Coronary artery (tissue), 2 donors: ENCODE measurements around the gene RAB29.
"Not testable (repeated sequence)": the region's sequence is repeated elsewhere in the genome, so short reads cannot be mapped to it uniquely, and the experiment has no call there.

Experiments used
- DNase-seq: peaks from one replicate; pipeline ENCODE4 v3.0.0-alpha.2; 2017; ENCODE audit warnings: low spot score
- H3K27ac ChIP-seq, 2 donors: fragments of 200-600 bp; sonication (generic); one replicate each; pipeline ENCODE4 v1.5.1; 2016 to 2019
- H3K4me3 ChIP-seq: fragments of 200-600 bp; sonication (generic); 2 replicates; pipeline ENCODE4 v1.5.1; 2016; ENCODE audit warnings: mild to moderate bottlenecking, moderate library complexity
- TF ChIP-seq, protein P1 (sequence below): fragments of 200-600 bp; sonication (generic); IDR thresholded peaks from one replicate; pipeline ENCODE4 v1.5.1; 2019; ENCODE audit warnings: antibody characterized with exemption

The RAB29 gene, protein sequence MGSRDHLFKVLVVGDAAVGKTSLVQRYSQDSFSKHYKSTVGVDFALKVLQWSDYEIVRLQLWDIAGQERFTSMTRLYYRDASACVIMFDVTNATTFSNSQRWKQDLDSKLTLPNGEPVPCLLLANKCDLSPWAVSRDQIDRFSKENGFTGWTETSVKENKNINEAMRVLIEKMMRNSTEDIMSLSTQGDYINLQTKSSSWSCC

DNA sequence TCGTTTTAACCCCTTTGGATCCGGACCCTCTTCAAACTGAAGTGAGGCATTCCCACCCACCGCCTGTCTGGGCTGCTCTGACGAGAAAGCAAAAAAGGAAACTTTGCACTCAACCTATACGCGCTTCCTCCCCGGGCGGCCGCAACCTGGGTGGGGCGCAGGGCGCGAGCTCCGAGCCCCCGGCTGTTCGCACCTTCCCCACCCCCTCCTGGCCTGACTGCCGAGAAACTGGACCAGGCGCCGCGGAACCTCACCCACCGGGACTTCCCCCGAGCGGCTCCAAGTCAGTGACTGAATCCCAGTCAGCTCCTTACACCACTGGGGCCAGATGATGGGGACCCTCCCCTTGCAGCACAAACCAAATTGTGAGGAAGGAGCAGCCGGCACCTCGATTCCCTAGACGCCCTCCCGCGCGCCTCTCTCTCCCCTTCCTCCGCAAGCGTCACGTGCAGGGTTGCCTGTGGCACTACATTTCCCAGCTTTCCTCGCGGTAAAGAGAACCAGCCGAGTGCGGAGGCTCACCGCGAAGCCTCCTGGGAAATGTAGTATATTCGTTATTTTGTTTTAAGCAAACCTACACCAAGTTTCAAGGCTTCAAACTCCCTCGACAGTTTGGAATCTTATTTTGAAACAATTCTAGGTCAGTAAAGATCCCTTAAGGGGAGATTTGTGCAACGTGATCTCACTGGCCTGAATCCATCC, at the start of gene RAB29:
TSS of gene RAB29 (minus strand) at position 468 of the 702 bp plus-strand sequence. CDS start 526 bp downstream, outside the sequence.
- TF ChIP-seq, protein P1, sequence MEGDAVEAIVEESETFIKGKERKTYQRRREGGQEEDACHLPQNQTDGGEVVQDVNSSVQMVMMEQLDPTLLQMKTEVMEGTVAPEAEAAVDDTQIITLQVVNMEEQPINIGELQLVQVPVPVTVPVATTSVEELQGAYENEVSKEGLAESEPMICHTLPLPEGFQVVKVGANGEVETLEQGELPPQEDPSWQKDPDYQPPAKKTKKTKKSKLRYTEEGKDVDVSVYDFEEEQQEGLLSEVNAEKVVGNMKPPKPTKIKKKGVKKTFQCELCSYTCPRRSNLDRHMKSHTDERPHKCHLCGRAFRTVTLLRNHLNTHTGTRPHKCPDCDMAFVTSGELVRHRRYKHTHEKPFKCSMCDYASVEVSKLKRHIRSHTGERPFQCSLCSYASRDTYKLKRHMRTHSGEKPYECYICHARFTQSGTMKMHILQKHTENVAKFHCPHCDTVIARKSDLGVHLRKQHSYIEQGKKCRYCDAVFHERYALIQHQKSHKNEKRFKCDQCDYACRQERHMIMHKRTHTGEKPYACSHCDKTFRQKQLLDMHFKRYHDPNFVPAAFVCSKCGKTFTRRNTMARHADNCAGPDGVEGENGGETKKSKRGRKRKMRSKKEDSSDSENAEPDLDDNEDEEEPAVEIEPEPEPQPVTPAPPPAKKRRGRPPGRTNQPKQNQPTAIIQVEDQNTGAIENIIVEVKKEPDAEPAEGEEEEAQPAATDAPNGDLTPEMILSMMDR = no peak
- Histone ChIP-seq H3K27ac (peak within 1 kb of the TSS; percentile 63 to 87), H3K4me3 (peak within 1 kb of the TSS; percentile 83)
- peak; percentile 88 for DNase-seq

DNA sequence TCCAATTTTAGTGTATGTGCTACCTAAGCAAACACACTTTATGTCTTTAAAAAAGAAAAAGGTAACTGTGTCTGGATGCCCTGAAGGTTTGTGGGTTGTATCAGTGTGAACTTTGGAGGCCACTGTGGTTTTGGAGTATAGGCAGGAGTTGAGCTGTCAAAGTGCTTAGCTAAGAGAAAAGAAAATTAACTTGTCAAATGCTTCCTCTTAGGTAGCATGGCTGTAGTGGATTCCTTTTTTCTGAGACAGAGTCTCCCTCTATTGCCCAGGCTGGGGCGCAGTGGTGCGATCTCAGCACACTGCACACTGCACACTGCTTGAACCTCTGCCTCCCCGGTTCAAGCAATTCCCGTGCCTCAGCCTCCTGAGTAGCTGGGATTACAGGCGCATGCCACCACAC, 48.9 kb upstream of the RAB29 start:
- no peak overlapping the region for H3K4me3 ChIP-seq
- DNase-seq = no peak
- TF ChIP-seq, protein P1 = no peak
- no peak overlapping the region for H3K27ac ChIP-seq

DNA sequence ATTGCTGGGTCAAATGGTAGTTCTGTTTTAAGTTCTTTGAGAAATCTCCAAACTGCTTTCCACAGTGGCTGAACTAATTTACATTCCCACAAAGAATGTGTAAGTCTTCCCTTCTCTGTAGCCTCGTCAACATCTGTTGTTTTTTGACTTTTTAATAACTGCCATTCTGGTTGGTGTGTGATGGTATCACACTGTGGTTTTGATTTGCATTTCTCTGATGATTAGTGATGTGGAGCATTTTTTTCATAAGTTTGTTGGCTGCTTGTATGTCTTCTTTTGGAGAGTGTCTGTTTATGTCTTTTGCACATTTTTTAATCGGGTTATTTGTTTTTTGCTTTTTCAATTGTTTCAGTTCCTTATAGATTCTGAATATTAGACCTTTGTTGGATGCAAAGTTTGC, 48.0 kb upstream of the RAB29 start:
- not testable (repeated sequence) for H3K27ac ChIP-seq, DNase-seq, H3K4me3 ChIP-seq

DNA sequence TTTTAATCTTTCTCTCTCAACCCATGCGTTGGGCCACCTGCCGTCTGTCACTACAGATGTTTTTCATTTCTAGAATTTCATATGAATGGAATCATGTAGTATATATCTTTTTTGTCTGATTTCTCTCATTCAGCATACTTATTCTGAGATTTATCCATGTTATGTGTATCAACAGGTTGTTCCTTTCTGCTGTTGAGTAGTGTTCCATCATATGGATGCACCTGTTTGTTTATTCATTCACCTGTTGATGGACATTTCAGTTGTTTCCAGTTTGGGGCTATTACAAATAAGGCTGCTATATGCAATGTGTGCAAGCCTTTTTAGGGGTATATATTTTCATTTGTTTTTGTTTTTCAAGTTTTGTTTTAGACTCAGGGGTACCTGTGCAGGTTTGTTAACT, 47.1 kb upstream of the RAB29 start:
- no peak for DNase-seq
- Histone ChIP-seq H3K4me3 (no peak overlapping the region), H3K27ac (no peak overlapping the region)
- TF ChIP-seq, protein P1 = no peak

DNA sequence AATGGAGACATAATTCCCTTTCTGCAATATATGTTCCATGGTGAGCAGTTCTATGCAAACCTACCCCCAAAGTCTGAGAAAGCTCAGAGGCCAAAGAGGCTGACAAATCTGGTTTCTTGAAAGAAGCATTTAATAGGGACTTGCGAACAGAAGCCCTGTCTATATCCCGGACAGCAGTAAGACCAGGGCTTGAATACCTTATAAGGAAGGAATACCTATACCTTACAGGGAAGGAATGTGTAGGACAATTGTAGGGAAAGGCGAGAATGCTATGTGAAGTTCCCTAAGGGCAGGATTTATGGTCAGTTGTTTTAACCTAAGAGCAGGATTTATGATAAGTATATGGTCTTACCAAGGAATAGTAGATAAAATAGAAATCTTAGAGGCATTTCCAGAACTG, 42.7 kb upstream of the RAB29 start:
- Histone ChIP-seq H3K27ac (no peak overlapping the region), H3K4me3 (no peak overlapping the region)
- TF ChIP-seq, protein P1 = no peak
- DNase-seq = no peak

DNA sequence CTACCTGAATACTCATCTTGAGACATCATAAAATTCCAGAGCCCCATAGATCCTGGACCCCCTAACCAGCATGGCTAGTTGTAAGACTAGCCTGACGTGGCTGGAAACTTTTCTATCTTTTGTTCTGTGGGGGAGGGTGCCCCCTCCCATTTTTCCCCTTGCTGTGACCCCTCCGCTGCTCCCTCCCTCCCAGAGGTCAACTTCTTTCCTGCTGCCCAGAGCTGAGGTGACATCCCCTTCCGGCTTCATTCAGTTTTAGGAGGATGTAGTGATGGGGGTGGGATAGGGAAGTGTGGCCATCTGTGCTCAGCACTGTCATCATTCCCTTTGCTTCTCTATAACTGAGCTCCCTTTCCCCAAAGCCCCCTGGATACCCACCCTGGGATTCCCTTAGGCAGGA, 42.1 kb upstream of the RAB29 start:
- TF ChIP-seq, protein P1 = no peak
- Histone ChIP-seq H3K4me3 (no peak overlapping the region), H3K27ac (no peak overlapping the region)
- no peak for DNase-seq

DNA sequence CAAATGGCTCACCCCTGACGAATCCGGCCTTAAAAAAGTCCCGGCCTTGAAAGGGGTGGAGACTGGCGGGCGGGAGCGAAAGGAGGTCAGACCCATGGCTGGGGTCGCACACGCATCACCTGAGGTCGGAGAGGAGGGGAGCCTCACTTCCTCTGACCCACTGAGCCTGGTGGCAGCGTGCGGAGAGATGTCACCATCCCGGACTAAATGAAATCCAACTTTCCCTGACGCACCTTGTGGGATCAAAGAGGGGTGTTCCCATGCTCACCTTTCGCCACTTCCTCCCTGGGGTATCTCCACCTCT, 38.4 kb upstream of the RAB29 start:
- no peak for DNase-seq
- Histone ChIP-seq H3K27ac (peak overlapping the region; percentile 83 to 92), H3K4me3 (peak overlapping the region; percentile 85)
- TF ChIP-seq, protein P1 = no peak
